Forelimb muscle (tissue), 1 donor: ENCODE measurements around the gene DCAF5. TPM values are rescaled to one million over a fixed set of nuclear protein-coding genes. Genes with fewer than 3 reads are reported as not detected.

ENCODE experiments used
- DNase-seq: peaks from one replicate; pipeline ENCODE4 v3.0.0-alpha.2; 2013; ENCODE audit warnings: low read depth
- polyA plus RNA-seq: library from polyadenylated mRNA; unstranded; fragments of 120-200 nt; gene quantifications from one replicate; pipeline ENCODE4 v1.2.1, GENCODE V29; 2013; ENCODE audit not compliant: insufficient read length

DCAF5 gene
- polyA plus RNA-seq, 1 donor, result 44.0 TPM

- no peak for DNase-seq
These were observed 147.3 kb downstream of the DCAF5 start for GRCh38 chr14:69005432-69006148.

GRCh38 chr14:69004731-69005431 is 148.0 kb downstream of the DCAF5 start:
- no peak for DNase-seq

- no peak for DNase-seq
These were observed 149.3 kb downstream of the DCAF5 start for GRCh38 chr14:69003626-69004025.

- no peak for DNase-seq
These were observed 150.8 kb downstream of the DCAF5 start for GRCh38 chr14:69002069-69002468.

GRCh38 chr14:69001375-69001774 is 151.5 kb downstream of the DCAF5 start:
- no peak for DNase-seq

Other genes with a start within 250 kb of the DCAF5 start
- gene ACTN1, start 173.8 kb downstream of the DCAF5 start, polyA plus RNA-seq, result 38.3 TPM
- 14.0 TPM for gene EXD2, start 38.4 kb upstream of the DCAF5 start, polyA plus RNA-seq
- 24.1 TPM for gene GALNT16, start 107.0 kb upstream of the DCAF5 start, polyA plus RNA-seq
- 137 TPM for gene ERH, start 245.2 kb upstream of the DCAF5 start, polyA plus RNA-seq
- 27.7 TPM for gene SLC39A9, start 245.6 kb upstream of the DCAF5 start, polyA plus RNA-seq